GM18499 (cell line): ENCODE results near the gene PPP1R26.
"Not testable (repeated sequence)": the region's sequence is repeated elsewhere in the genome, so short reads cannot be mapped to it uniquely, and the experiment has no call there.

Experiments used
- ATAC-seq: cut with Tn5 transposase; IDR thresholded peaks from one replicate; pipeline ENCODE4 v1.9.1; 2021; ENCODE audit warnings: moderate number of reproducible peaks; ENCODE audit not compliant: insufficient read depth, unreplicated experiment

PPP1R26 gene

DNA sequence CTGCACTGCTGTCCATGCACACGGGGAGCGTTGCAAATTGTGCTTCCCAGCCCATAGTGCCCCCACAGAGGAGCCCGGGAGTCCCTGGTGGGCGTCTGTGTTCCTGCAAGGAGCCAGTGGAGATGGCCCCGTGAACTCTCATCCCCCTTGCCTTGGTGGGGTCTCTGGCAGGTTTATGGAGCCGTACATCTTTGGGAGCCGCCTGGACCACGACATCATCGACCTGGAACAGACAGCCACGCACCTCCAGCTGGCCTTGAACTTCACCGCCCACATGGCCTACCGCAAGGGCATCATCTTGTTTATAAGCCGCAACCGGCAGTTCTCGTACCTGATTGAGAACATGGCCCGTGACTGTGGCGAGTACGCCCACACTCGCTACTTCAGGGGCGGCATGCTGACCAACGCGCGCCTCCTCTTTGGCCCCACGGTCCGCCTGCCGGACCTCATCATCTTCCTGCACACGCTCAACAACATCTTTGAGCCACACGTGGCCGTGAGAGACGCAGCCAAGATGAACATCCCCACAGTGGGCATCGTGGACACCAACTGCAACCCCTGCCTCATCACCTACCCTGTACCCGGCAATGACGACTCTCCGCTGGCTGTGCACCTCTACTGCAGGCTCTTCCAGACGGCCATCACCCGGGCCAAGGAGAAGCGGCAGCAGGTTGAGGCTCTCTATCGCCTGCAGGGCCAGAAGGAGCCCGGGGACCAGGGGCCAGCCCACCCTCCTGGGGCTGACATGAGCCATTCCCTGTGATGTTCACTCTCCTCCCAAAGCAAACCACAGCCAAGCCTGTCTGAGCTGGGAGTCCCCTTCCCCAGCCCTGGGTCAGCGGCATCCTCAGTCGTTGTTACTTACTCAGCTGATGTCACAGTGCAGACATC is 24.0 kb downstream of the PPP1R26 start:
- no peak for ATAC-seq

DNA sequence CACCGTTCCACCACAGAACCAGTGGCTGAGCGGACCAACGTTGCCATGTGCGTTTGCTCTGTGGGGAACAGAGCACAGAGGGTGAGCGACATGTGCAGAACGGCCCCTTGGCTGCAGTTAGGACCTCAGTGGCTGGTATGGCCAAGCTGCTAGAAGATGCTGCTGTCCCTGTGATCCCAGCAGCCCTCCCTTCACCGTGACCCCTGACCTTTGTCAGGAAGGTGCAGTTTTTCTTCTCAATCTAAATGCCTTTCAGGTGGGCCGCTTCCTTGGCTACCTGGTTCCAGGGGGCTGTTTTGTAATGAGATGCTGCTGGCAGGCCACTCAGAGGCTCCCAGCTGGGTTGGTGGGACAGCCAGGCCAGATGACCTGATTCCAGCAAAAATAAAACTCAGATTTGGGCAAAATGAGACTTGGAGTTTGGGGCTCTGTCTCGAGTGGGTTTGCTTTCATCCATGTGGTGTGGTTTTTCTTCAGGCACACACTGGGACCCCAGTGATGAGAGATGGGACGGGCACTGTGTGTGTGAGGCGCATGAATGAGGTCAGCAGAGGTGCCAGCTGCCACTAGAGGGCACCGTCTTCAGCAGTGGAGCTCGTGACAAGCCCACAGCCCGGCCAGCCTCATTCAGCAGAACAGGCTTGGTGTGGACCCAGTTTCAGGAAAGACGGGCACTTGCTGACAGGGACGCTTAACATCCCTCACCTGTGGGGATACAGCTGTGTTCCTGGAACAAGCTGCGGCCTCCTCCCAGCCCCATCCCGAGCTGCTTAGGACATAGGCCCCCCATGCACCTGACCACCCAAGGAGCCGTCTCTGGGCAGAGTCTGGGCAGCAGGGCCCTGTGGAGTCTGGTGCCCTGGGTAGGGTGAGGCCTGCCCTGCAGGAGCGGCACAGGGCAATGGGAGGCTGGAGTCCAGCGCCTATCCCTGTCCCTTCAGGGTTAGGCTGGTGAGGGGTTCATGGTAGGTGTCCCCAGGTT is 25.0 kb downstream of the PPP1R26 start:
- ATAC-seq, result no peak

DNA sequence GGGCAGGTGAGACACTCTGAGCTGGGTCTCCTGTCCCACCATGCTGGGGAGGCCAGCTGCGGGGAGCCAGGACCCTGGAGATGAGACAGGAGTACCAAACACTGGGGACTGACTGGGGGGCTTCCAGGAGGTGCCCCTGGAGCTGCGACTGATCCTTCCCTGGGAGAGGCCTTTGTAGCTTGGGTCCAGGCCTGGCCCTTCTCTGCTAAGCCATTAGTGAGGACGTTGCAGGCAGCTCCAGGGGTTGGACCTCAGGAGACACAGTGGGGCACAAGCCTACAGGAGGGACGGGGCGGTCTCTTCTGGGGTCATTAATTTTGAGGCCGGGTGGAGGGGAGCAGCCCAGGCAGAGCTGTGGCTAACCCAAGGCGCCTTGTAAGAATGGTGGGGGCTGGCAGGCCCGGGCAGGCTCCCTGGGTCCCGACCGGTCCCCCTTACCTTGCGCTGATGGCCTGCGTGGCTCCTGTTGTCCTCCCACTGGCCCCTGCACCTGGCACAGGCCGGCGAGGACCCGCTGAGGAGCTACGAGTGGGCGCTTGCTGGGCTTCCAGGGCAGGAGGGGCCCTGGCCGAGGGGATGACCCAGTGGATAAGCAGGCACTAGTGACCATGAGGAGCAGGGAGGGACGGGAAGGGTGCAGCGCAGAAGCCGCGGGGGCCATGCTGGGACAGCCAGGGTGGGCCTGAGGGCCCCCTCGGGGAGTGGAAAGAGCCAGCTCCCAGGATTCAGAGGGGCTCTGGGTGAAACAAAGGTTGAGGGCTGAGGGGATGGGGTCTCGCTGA is 26.0 kb downstream of the PPP1R26 start:
- ATAC-seq, result no peak

DNA sequence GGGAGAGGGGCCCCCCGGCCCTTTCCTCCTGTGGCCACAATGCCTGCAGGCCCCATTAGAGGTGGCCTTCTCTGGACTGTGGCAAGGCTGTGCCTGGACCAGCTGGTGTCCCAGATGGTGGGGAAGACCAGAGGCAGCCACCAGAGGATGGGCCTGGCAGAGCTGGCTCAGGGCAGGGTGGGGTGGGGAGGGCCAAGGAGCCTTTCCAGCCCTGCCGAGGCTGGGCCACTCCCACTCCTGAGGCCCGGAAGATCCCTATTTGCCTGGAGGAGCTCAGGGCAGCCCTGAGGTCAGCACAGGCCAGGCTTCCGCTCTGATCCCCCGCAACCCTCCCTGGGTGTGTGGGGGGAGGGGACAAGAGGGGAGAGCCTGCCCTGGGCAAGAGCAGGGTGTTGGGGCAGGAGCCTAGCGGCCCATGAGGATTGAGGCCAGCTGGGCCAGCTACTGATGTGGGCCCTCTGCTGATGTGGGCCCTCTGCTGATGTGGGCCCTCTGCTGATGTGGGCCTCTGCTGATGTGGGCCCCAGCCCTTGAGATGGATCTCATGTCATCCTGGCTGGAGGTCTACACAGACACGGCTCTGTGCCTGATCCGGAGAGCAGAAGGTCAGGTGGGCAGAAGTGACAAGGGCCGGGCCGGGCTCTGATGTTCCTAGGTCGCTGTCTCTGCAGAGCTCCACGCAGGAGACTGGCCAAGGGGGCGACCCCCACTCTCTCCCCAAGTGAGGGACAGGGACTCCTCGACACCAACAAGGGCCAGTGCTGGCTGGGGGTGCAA is 26.9 kb downstream of the PPP1R26 start:
- ATAC-seq, result no peak

DNA sequence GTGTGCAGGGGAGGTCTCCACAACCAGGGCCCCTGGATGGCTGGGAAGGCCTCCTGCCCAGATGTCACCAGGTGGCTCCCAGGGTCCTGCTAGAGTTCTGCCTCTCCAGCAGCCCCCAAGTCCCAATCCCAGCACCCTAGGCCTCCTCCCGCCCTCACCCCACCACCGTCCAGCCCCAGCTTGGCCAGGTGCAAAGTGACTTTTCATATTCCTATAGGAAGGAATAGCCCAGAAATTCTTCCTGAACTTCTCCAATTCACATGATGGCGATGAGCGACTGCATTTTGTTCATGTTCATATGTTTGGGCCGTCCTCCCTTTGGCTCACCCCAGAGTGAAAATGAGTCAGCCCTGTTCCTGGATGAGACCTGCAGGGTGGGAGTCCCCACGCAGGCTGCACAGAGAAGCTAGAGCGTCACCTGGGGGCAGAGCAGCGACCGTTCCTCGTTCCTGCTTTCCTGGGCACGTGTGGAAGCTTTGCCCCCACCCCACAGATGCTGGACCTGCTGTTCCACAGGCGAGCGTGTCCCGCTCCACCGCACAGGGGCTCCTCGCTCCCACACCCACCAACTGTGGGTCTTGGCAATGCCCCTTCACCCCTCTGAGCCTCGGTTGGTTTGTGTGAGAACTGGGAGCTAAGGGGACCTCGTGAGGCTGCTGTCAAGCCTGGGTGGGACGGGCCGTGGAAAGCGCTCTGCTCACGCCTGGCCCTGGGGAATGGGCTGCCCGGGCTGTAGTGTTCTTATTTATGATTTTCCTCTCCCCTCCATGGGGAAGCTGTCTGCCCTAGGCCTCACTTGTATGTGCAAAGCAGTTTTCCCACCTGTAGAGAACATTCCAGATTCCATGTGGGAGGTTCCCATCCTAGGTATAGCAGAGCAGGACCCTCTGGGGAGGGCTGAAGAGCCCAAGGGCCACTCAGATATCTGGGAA is 27.8 kb downstream of the PPP1R26 start:
- ATAC-seq, result no peak

DNA sequence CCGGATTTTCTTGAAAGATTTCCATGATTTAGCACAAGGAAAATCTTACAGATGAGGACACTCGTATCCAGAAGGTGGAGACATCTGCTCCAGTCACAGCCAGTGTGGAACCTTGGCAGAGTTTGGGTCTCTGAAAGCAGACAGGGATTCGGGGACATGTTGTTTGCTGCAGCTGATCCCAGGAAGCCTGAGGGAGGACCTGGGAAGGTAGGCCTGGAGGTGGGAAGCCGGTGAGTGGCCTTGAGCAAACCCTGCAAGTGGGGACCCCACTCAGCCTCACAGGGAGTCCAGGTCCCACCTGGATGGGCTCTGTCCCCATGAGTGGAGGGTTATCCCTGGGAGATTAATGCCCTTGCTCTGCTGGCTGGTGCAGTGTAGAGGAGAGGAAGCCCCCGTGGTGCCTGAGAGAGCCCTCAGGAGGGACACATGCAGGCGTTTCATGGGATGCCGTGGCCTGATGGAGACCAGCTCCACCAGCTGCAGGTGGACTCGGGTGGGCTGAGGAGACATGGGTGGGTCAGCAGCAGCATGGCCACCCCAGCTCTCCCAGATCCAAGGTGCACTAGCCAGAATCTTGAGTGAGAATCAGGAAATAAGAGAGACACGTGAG is 28.7 kb downstream of the PPP1R26 start:
- no peak for ATAC-seq

DNA sequence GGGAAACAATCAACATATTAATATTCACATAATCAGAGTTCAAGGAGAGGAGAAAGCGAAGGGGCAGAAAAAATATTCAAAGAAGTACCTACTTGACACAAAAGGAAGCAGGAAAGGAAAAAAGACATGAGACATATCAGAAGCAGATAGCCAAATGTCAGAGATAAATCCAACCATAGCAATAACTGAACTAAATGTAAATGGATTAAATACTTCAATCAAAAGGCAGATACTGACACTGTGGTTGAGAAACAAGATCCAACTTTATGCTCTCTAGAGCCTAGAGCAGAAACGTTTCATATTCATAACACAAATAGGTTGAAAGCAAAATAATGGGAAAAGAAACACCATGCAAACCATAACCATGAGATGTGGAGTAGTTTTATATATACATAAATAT is 29.9 kb downstream of the PPP1R26 start:
- no peak for ATAC-seq

DNA sequence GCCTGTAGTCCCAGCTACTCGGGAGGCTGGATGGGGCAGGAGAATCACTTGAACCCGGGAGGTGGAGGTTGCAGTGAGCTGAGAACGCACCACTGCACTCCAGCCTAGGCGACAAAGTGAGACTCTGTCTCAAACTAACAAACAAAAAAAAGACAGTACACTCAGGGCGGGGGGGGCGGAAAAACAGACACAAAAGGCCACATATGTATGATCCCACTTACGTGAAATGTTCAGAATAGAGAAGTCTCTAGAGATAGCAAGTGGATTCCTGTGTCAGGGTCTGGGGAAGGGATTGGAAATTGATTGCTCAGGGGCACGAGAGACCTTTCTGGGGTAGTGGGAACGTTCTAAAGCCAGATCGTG is 32.6 kb downstream of the PPP1R26 start:
- ATAC-seq, result no peak

DNA sequence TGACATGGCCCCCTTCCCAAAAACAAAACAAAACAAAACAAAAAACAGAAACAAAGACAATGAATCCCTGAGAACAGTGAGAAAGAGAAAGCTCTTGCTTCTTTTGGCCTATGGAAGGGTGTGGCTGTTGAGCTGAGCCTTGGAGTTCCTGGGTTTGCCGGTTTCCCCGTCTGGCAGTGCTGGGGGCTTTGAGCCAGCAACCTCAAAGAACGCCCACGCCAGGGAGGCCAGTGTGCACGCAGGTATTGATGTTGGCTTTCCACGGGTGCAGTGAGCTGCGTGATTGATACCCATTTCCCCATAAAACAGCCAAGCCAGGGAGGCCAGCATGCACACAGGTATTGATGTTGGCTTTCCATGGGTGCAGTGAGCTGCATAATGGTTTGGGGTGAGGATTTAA is 33.3 kb downstream of the PPP1R26 start:
- ATAC-seq, result no peak

DNA sequence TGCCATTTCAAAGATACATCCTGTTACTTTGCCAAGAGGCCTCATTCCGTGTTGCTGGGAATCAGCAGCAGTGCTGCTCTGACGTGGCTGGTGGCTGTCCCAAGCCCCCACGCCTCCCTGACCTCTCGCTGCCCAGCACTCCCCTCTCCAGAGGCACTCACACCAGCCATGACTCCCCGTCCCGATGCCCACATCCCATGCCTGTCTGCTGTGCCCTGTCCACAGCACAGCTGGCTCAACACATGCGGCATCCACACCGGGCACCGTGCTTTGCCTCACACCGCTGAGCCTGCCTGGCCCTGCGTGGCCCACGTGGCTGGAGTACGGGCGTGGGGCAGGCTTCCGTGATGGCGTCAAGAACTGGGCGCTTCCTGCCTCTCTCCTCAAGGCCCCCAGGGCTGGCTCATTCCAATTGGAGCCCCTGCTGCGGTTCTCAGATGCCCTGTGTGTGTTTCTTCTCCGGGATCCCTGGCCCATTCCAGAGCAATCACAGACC is 33.8 kb downstream of the PPP1R26 start:
- ATAC-seq, result no peak

DNA sequence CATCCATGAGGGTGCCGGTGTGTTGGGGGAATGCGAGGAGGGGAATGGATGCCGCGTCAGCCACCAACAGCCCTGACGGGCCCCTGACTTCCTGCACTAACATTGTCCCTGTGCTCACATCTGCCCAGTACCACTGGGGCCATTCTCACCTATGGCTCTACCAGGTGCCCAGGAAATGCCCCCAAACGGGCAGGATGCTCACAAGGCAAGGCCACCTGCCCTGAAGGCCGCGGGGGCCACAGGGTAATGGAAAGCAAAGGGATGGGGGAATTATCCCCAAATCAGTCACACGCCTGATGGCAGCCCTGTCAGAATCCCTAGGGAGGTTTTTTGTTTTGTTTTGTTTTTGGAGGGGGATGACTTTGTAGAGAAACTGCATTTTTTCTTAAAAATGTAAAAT is 34.3 kb downstream of the PPP1R26 start:
- not testable (repeated sequence) for ATAC-seq

DNA sequence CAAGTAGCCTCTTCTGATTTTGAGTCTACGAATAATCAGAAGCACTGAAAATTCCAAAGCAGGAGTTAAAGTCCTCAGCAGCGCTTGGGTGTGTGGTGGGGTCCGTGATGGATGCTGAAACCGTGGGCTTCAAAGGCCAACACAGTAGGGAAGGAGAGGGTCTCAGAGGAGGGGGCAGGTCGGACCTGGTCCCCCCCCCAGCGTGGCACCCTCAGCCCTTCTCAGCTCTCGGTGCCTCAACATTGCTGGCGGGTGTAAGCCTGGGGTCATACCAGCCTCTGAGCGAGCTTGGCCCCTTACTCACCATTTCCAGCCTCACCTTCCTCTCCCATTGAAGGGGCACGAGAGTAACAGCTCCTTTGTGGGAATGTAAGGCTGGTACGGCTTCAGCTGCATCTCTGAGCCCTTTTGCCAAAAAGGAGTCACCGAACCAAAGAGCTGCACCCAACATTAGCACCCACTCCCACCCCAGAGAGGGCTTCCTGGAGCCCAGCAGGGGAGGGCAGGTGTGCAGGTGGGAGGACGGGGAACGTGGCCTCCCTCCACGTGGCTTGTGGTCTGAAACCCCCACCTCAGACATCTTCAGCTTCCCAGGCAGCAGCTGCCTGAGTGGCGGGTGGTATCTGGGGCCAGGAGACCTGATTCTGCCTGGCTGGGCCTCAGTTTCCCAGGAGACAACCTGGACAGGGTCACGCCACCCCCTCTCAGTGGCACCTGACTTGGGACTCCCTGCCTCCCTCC is 34.9 kb downstream of the PPP1R26 start:
- ATAC-seq, result no peak

DNA sequence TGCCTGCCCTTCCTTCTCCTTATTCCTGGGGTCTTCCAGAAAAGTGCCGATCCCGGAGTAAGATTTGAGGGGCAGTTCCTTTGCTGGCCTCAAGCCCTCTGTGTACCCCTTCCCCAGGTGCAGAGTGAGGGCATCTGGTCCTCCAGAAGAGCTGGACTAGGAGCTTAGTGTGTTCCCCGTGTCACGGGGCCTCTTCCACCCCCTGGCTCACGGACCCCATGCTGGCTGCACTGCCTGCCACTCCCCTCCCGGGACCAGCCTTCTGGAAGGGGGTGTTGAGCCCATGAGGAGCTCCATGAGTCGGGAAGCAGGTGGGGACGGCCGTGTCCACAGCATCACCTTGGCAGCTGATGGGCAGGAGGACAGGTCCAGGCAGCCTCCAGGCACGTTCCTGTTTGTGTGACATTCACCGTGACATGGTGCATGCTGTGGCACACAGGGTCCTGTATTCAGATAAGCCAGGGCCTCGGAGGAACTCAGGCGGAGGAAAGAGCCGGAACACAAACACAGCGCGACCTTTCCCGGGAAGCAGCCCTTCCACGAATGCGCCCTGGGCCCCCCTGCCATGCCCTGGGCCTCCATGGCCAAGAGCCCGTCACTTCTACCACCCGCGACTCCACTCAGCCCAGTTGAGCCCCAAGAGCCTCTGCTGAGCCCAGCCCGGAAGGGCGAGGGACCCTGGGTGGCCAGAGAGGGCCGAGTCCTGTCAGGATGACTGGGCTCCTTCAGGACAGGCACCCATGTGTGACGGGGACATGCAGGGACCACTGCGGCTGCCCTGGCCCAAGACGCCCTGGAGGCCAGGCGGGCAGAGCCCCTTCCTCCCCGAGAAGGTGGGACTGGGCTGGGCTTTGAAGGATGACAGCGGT is 35.7 kb downstream of the PPP1R26 start:
- no peak for ATAC-seq

DNA sequence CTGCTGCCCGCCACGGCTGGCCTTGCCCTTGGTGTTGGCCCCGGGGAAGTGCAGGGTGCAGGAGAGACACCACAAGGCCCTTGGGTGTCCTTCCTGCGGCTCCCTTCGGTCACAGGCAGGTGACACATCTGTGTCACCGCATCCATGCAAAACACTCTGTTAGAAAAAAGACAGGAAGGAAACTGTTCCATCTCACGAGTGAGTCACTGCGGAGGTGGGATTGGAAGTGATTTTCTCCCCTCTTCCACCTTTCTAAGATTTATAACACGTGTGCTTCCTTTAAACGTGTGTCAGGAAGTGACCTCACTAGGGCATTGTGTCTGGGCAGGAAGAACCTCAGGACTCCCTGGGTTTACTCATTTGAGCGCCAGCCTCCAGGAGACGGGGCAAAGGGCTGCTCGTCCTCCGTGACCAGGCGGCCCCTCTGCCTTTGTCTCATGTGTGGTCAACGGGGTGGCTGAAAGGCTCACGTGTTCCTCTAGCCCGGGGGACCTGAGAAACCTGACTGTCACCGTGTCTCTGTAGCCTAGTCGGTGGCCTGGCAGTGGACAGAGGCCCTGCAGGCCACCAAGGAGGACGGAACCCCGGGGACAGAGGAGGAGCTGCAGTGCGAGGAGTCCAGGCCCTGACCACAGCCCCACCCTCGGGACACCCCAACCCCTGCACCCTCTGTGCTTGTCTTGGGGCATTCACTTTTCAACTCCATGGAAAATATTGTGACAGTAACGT is 36.7 kb downstream of the PPP1R26 start:
- ATAC-seq, result no peak

DNA sequence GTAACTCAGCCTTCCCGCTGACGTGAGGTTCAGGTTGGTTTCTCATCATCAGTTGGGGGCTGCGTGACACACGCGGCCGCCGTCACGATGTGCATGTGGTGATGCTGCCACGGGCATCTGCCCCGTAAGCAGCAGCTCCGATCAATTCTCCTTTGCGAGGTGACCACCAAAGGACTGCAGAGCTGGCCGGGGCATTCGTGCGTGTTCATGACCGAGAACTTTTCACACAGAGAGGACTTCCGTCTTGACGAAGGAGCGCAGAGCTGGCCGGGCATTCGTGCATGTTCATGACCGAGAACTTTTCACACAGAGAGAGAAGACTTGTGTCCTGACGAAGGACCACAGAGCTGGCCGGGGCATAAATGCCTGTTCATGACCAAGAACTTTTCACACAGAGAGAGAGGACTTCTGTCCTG is 37.8 kb downstream of the PPP1R26 start:
- no peak for ATAC-seq
